ENCODE measurements around the gene SYT2.

DNA sequence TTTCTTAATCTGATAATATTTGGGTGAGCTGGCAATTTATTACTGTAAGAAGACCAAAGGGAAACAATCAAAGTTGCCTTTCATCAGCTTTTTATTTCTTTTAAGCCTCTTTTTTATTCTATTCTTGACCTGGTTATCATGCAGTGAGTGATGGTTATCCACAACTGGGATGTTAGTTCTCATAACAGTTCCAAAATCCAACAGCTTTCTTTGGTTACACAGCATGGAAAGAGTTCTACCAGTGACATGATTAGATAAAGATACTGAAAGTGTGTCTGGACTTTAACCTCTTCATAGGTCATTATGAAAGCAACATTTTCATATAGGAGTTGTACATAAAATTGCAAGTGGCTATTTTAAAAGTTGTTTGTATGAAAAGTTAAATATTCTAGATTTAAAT is 163.0 kb downstream of the SYT2 start:
- TF ChIP-seq CTCF (IDR thresholded peaks at IDR 0.05) (no peak), POLR2A (IDR thresholded peaks at IDR 0.05) (no peak), POLR2AphosphoS5 (IDR thresholded peaks at IDR 0.05) (no peak), EP300 (IDR thresholded peaks at IDR 0.05) (no peak)
